ENCODE measurements around the gene SLC26A4.

DNA sequence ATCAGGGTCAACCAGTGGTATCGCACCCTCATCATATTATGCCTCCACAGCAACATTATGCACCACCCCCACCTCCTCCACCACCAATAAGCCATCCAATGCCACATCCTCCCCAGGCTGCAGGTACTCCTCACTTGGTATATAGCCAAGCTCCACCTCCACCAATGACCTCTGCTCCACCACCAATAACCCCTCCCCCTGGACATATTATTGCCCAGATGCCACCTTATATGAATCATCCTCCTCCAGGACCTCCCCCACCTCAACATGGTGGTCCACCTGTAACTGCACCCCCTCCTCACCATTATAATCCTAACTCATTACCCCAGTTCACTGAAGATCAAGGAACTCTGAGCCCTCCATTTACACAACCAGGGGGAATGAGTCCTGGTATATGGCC, 98.0 kb downstream of the SLC26A4 start:
- TF ChIP-seq, protein P1, sequence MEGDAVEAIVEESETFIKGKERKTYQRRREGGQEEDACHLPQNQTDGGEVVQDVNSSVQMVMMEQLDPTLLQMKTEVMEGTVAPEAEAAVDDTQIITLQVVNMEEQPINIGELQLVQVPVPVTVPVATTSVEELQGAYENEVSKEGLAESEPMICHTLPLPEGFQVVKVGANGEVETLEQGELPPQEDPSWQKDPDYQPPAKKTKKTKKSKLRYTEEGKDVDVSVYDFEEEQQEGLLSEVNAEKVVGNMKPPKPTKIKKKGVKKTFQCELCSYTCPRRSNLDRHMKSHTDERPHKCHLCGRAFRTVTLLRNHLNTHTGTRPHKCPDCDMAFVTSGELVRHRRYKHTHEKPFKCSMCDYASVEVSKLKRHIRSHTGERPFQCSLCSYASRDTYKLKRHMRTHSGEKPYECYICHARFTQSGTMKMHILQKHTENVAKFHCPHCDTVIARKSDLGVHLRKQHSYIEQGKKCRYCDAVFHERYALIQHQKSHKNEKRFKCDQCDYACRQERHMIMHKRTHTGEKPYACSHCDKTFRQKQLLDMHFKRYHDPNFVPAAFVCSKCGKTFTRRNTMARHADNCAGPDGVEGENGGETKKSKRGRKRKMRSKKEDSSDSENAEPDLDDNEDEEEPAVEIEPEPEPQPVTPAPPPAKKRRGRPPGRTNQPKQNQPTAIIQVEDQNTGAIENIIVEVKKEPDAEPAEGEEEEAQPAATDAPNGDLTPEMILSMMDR (IDR thresholded peaks at IDR 0.05 in 8 of 11, conservative IDR thresholded peaks at IDR 0.05 in 3 of 11): no peak
- TF ChIP-seq POLR2A (IDR thresholded peaks at IDR 0.05): no peak

All from spleen (tissue), 7 donors.